Jurkat, Clone E6-1 (cell line): ENCODE measurements around the gene MIEF1.
"Not testable (repeated sequence)": the region's sequence is repeated elsewhere in the genome, so short reads cannot be mapped to it uniquely, and the experiment has no call there.

ENCODE experiments used
- DNase-seq: peaks from one replicate; pipeline ENCODE4 v3.0.0-alpha.2; 2011; ENCODE audit warnings: low read depth, low spot score
- H3K4me3 ChIP-seq: 2 replicates; pipeline ENCODE4 v1.5.1; 2011; ENCODE audit warnings: mild to moderate bottlenecking, low read length, control low read depth, moderate library complexity

MIEF1 gene

GRCh38 chr22:39507021-39507420 lies 4.9 kb downstream of the MIEF1 start:
- not testable (repeated sequence) for DNase-seq, H3K4me3 ChIP-seq

- H3K4me3 ChIP-seq: no peak overlapping the region
- no peak for DNase-seq
These were observed 6.3 kb downstream of the MIEF1 start for GRCh38 chr22:39508393-39508792.

- no peak overlapping the region for H3K4me3 ChIP-seq
- DNase-seq: no peak
These were observed 8.5 kb downstream of the MIEF1 start for GRCh38 chr22:39510529-39511149.

GRCh38 chr22:39511226-39511625 lies 9.1 kb downstream of the MIEF1 start:
- no peak for DNase-seq
- H3K4me3 ChIP-seq: no peak overlapping the region

GRCh38 chr22:39512026-39512425 lies 9.9 kb downstream of the MIEF1 start:
- H3K4me3 ChIP-seq: no peak overlapping the region
- DNase-seq: no peak

- no peak overlapping the region for H3K4me3 ChIP-seq
- no peak for DNase-seq
These were observed 11.7 kb downstream of the MIEF1 start for GRCh38 chr22:39513791-39514190.

- DNase-seq: no peak
- no peak overlapping the region for H3K4me3 ChIP-seq
These were observed 12.4 kb downstream of the MIEF1 start for GRCh38 chr22:39514373-39514973.

GRCh38 chr22:39515266-39516050 lies 13.4 kb downstream of the MIEF1 start:
- DNase-seq: no peak
- no peak overlapping the region for H3K4me3 ChIP-seq

- DNase-seq: no peak
- no peak overlapping the region for H3K4me3 ChIP-seq
These were observed 15.4 kb downstream of the MIEF1 start for GRCh38 chr22:39517470-39517869.

GRCh38 chr22:39518144-39518786 lies 16.2 kb downstream of the MIEF1 start:
- DNase-seq: no peak
- H3K4me3 ChIP-seq: no peak overlapping the region

- peak overlapping the region; percentile 73 for H3K4me3 ChIP-seq
- DNase-seq: no peak
These were observed 17.0 kb downstream of the MIEF1 start for GRCh38 chr22:39518996-39519680.

- H3K4me3 ChIP-seq: peak overlapping the region; percentile 73
- peak; percentile 99 for DNase-seq
These were observed 17.7 kb downstream of the MIEF1 start for GRCh38 chr22:39519681-39520225.

- DNase-seq: no peak
- peak within 1 kb of the TSS; percentile 73 for H3K4me3 ChIP-seq
These were observed 18.4 kb downstream of the MIEF1 start, which contains the start of gene ATF4 for GRCh38 chr22:39520226-39521105. ATF4 (plus strand) TSS chr22:39520562; CDS start chr22:39521446, 884 bp downstream.

GRCh38 chr22:39521106-39521885 lies 19.2 kb downstream of the MIEF1 start:
- H3K4me3 ChIP-seq: peak overlapping the region; percentile 73
- DNase-seq: not testable (repeated sequence)

GRCh38 chr22:39522091-39522490 lies 20.0 kb downstream of the MIEF1 start:
- peak overlapping the region; percentile 73; the same call in 1 of the 2 replicates for H3K4me3 ChIP-seq
- not testable (repeated sequence) for DNase-seq

- DNase-seq: no peak
- no peak overlapping the region for H3K4me3 ChIP-seq
These were observed 20.6 kb downstream of the MIEF1 start for GRCh38 chr22:39522567-39523300.
